NT2/D1 (cell line): Measurements from ENCODE around the gene OR8G1.

ENCODE experiments used
- SUZ12 ChIP-seq: IDR thresholded peaks from 2 replicates; pipeline ENCODE4 v1.6.1; 2011; ENCODE audit not compliant: insufficient read length, insufficient read depth; ENCODE audit errors: extremely low read depth
- YY1 ChIP-seq: IDR thresholded peaks from 2 replicates; pipeline ENCODE4 v1.6.1; 2011; ENCODE audit not compliant: insufficient read length, insufficient read depth

DNA sequence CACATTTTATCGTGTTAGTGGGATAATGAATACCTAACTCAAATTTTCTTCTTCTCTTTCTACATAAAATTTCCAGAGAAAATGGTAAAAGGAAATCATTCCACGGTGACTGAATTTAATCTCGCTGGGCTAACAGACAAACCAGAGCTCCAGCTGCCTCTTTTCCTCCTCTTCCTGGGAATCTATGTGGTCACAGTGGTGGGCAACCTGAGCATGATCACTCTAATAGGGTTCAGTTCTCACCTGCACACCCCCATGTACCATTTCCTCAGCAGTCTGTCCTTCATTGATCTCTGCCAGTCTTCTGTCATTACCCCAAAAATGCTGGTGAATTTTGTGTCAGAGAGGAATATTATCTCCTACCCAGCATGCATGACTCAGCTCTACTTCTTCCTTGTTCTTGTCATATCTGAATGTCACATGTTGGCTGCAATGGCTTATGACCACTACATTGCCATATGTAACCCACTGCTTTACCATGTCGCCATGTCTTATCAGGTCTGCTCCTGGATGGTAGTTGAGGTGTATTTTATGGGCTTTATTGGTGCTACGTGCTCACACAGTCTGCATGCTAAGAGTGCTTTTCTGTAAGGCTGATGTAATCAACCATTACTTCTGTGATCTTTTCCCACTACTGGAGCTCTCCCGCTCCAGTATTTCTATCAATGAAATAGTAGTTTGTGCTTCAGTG is 33.6 kb upstream of the OR8G1 start:
- no peak for TF ChIP-seq YY1
- no peak for TF ChIP-seq SUZ12
